Breast epithelium (tissue), 3 donors: Measurements from ENCODE around the gene PRTFDC1.

Source experiments
- POLR2AphosphoS5 ChIP-seq, 3 donors: sonication (generic); formaldehyde crosslinking; IDR thresholded peaks; one replicate each; pipeline ENCODE4 v1.6.1; 2017; ENCODE audit warnings: antibody characterized with exemption in 3 of 3
- TF ChIP-seq, protein P1 (sequence below), 3 donors: fragments of 450-650 bp; IDR thresholded peaks; one replicate each; pipeline ENCODE4 v1.5.1; 2016 to 2017; ENCODE audit warnings: antibody characterized with exemption in 3 of 3, mild to moderate bottlenecking in 3 of 3, moderate library complexity in 3 of 3

DNA sequence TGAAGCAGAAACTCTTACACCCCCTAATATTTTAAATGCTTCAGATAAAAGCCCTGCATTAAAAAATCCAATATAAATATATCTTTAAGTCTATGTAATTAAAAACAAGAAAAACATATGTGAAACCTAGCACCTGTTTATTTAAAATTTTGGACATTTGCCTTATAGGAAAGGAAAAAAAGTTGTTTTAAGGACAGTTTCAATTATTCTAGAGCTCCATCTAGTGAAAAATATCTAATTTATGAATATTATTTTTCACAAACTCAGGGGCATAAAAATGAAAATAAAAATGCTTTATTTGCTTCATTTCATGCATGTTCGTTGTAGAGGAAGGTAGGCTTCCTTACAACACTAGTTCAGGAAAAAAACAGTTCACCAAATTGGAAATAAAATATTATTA is 37.5 kb upstream of the PRTFDC1 start:
- TF ChIP-seq, protein P1, sequence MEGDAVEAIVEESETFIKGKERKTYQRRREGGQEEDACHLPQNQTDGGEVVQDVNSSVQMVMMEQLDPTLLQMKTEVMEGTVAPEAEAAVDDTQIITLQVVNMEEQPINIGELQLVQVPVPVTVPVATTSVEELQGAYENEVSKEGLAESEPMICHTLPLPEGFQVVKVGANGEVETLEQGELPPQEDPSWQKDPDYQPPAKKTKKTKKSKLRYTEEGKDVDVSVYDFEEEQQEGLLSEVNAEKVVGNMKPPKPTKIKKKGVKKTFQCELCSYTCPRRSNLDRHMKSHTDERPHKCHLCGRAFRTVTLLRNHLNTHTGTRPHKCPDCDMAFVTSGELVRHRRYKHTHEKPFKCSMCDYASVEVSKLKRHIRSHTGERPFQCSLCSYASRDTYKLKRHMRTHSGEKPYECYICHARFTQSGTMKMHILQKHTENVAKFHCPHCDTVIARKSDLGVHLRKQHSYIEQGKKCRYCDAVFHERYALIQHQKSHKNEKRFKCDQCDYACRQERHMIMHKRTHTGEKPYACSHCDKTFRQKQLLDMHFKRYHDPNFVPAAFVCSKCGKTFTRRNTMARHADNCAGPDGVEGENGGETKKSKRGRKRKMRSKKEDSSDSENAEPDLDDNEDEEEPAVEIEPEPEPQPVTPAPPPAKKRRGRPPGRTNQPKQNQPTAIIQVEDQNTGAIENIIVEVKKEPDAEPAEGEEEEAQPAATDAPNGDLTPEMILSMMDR (IDR thresholded peaks at IDR 0.05) = no peak
- TF ChIP-seq POLR2AphosphoS5 (IDR thresholded peaks at IDR 0.05) = no peak
